ENCODE data around the gene KLHL30.
"Not testable (repeated sequence)": the region's sequence is repeated elsewhere in the genome, so short reads cannot be mapped to it uniquely, and the experiment has no call there.

DNA sequence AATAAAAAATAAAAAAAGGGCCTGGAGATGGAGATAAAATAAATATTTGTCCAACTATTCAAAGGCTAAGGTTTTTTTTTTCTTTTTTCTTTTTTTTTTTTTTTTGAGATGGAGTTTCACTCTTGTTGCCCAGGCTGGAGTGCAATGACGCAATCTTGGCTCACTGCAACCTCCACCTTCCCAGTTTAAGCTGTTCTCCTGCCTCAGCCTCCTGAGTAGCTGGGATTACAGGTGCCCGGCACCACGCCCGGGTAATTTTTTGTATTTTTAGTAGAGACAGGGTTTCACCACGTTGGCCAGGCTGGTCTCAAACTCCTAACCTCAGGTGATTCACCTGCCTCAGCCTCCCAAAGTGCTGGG, 32.6 kb downstream of the KLHL30 start:
- TF ChIP-seq, protein P1, sequence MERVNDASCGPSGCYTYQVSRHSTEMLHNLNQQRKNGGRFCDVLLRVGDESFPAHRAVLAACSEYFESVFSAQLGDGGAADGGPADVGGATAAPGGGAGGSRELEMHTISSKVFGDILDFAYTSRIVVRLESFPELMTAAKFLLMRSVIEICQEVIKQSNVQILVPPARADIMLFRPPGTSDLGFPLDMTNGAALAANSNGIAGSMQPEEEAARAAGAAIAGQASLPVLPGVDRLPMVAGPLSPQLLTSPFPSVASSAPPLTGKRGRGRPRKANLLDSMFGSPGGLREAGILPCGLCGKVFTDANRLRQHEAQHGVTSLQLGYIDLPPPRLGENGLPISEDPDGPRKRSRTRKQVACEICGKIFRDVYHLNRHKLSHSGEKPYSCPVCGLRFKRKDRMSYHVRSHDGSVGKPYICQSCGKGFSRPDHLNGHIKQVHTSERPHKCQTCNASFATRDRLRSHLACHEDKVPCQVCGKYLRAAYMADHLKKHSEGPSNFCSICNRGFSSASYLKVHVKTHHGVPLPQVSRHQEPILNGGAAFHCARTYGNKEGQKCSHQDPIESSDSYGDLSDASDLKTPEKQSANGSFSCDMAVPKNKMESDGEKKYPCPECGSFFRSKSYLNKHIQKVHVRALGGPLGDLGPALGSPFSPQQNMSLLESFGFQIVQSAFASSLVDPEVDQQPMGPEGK (CRISPR knock-in tag; IDR thresholded peaks at IDR 0.05; ENCODE audit: borderline replicate concordance): not testable (repeated sequence)
- TF ChIP-seq TOX (CRISPR knock-in tag; IDR thresholded peaks at IDR 0.05; ENCODE audit: borderline replicate concordance); ZFP30 (CRISPR knock-in tag; IDR thresholded peaks at IDR 0.05); ESRRG (CRISPR knock-in tag; IDR thresholded peaks at IDR 0.05): not testable (repeated sequence)
- TF ChIP-seq, protein P2, sequence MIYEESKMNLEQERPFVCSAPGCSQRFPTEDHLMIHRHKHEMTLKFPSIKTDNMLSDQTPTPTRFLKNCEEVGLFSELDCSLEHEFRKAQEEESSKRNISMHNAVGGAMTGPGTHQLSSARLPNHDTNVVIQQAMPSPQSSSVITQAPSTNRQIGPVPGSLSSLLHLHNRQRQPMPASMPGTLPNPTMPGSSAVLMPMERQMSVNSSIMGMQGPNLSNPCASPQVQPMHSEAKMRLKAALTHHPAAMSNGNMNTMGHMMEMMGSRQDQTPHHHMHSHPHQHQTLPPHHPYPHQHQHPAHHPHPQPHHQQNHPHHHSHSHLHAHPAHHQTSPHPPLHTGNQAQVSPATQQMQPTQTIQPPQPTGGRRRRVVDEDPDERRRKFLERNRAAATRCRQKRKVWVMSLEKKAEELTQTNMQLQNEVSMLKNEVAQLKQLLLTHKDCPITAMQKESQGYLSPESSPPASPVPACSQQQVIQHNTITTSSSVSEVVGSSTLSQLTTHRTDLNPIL (CRISPR knock-in tag; IDR thresholded peaks at IDR 0.05; ENCODE audit: low read depth): not testable (repeated sequence)

Data from SK-N-SH treated with all-trans-retinoic acid at 6 μM for 48 hours (cell line).